HG03280 (cell line): ENCODE results near the gene SURF6.
"Not testable (repeated sequence)": the region's sequence is repeated elsewhere in the genome, so short reads cannot be mapped to it uniquely, and the experiment has no call there.

ENCODE experiments used
- ATAC-seq: cut with Tn5 transposase; IDR thresholded peaks from one replicate; pipeline ENCODE4 v1.9.1; 2021; ENCODE audit warnings: mild to moderate bottlenecking, moderate library complexity; ENCODE audit not compliant: unreplicated experiment

SURF6 gene

DNA sequence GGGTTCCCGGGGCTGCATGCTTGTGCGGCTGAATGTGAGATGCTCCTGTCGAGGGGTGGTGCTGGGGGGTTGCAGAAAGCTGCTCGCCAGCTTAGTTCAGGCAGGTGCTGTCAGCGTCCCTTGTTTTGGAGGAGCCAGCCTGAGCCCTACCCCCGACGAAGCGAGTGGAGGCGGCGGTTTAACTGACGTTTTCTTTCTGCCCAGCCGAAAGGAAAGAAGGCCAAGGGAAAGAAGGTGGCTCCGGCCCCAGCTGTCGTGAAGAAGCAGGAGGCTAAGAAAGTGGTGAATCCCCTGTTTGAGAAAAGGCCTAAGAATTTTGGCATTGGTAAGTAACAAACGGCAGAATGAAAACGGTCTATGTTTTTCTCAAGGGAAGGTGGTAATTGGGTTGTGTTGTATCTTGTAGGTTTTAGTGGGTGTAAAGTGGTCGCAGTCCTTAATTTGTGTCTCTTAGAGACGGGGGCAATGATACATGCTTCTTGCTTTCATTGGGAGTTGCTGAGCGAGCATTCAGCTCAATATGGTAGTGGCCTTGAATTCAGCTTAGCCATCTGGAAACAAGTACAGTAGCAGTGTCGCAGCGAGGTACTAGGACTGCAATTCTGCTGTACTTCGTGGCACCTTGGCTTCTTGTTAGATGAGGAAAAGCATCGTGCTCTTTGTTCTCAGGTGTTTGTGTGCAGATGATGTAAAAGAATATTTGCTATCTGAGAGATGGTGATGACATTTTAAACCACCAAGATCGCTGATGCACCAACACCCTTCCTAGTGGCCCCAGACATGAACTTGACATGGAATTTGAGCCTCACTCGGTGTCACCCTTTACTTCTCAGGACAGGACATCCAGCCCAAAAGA, 13.0 kb upstream of the SURF6 start:
- no peak for ATAC-seq

DNA sequence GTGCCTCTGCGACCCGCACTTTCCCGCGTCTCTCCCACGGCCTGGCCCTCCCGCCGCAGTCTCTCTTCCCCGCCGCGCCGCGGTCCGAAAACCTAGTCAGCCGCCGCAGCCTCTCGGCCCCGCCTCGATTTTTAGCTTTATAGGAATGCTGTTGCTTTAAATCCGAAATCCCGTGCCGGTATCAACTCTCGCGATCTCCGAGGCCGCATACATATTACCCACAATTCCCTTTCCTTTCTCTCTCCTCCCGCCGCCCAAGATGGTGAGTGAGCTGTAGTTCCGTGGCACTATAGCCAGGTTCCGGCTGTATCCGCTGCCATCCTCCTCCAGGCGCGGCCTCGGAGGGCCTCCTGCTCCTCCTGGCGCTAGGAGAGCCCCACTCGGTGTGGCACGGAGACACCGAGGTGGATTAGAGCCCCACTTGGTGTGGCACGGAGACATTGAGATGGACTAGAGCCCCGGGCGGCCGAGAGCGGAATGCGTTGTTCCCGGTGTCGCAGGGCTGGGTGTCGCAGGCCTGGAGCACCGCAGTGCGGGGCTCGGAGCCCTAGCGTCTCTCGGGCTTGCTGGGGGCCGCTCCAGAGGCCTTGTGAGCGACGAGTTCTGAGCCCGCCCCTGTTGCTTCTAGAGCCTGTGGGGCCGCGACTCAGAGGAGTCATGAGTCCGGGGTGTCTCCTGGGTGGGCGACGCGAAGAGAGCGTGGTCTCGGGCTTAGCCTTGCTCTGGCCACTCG, 12.2 kb upstream of the SURF6 start, which contains the start of the genes MED22 and RPL7A:
TSS of gene MED22 (minus strand) at position 147 of the 733 bp plus-strand sequence. CDS start 1,469 bp downstream, outside the sequence.
TSS of gene RPL7A (plus strand) at position 234 of the 733 bp plus-strand sequence. CDS start at position 260, 26 bp downstream.
- ATAC-seq = peak; percentile 71

DNA sequence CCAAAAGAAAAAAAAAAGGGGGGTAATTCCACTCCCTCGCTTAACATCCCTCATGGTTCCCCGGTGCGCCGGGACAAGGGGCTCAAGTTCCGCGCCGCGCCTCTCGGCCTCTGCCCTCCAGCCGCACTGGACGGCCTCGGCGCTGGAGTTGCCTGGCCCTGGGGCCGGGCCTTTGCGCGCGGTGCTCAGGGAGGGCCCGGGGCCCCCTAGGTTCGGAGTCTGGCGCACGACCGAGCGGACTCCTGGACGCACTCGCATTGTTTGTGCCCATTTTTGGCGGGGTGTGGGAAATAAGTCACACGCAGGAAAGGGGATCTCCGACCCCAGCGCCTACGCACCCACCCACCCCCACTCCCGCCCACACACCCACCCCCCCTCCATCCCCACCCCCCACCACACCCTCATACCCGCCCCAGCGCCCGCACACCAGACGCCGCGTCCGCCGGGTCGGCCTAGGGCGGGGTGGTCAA, 11.6 kb upstream of the SURF6 start:
- peak; percentile 23 for ATAC-seq

DNA sequence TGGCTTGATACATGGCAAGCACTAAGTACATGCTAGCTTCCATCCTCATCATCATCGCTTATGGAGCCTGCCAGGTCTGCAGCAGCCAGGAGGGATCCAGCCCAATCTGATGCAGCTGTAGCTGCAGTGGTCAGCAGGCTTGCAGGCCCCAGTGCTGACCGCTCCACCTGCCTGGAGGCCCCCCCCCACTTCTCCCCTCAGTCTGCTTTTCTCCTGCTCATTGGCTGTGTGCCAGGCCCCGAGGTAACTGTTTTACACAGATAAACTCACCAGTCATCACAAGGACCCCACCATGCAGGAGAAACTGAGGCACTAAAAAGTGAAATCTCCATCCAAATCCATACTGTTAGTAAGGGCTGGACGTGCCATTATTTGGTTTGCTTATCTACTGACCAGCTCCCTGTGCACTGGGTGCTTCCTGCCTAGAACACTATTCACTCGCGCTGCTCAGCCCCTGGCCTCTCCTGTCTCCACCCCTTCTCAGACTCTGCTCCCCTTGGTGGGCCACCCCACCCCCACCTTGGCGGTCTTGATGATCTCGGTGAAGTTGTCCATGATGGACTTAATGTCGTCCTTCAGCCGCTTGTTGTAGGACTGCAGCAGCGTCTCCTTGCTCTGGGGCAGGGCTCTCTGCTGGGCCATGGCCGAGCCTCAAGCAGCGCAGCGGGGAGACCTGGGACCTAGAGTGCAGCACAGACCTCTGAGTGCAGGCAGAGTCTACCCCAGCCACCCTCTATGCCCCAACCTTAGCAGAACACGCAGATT, 10.2 kb upstream of the SURF6 start:
- ATAC-seq = no peak

DNA sequence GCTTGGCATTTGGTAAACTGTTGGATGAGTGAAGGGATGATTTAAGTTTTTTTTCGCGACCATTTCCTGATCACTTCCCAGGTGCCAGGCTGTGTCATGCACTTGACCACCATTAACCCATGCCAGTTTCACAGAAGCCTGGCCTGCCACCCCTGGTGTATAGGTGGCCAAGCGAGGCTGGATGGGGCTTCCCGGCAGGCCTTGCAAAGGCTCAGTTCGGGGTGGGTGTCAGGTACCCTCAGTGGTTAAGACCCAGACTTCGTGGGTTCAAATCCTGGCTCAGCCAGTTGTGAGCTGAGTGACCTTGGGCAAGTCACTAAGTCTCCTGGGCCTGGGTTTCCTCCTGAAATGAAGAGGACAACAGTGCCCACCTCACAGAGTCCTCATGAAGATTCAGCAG, 9.6 kb upstream of the SURF6 start:
- ATAC-seq = no peak

DNA sequence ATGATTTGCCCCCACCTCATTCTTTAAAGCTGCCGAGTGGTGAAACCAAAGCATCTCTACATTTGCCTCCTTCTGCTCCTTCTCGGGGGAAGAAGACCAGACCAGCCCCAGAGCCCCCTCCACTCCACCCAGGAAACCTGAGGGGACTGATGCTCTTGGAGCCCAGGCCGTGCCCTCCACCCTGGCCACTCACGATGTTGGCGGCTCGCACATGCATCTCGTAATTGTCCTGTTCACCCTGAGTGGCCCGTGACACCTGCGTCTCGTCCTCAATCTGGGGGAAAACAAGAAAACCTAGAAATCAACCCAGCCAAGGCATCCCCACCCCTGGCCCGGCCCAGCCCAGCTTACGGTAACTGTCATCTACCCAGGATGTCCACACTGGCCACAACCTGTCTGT, 9.0 kb upstream of the SURF6 start:
- ATAC-seq = no peak

DNA sequence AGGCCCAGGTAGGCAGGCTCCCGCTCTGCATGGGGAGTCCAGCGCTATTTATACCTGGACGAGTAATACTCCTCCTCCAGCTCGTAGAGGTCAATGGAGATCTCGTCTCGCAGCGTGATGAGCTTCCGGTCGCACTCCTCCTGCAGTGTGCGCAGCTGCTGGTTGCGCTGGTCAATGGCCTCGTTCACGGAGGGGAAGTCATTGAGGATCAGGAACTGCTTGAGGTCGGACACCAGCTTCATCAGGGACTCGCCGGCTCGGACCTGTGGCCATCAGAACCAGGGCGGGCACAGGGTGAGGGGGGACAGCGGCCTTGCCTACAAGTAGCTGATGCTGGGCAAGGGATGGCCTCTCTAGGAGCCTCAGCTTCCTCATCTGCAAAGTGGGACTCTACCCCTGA, 8.1 kb upstream of the SURF6 start:
- ATAC-seq = no peak

DNA sequence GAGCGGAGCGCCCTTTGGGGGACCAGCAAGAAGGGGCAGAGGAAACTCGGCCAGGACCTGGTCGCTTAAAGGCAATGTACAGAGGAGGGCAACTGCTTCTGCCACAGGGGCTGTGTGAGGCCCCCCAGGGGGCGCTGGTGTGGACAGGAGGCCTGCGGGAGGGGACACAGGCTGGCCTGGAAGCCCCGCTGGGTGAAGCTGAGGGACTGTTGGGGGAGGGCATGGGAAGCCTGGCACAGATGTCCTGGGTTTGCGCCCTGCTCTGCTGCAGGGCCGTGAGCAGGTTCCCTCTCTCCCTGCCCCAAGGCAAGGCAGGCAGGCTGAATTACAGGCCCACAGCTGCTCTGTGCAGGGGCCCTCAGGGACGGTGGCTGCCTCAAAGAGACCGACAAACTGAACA, 6.6 kb upstream of the SURF6 start:
- no peak for ATAC-seq

DNA sequence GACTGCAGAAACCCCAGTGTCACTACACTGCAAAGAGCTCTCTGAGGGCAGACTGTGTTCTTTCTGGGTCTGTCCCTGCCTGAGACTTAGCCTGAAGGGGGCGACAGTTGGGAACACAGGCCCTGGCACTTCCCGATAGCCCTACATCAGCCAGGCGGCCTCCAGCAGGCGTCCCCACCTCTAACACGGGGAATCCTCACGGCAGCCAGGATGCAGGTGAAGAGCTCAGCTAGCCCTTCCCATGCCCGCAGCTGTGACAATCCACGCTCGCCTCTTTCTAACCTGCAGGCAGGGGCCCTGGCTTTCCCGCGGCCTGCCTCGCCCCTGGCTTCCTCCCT, 6.0 kb upstream of the SURF6 start:
- no peak for ATAC-seq

DNA sequence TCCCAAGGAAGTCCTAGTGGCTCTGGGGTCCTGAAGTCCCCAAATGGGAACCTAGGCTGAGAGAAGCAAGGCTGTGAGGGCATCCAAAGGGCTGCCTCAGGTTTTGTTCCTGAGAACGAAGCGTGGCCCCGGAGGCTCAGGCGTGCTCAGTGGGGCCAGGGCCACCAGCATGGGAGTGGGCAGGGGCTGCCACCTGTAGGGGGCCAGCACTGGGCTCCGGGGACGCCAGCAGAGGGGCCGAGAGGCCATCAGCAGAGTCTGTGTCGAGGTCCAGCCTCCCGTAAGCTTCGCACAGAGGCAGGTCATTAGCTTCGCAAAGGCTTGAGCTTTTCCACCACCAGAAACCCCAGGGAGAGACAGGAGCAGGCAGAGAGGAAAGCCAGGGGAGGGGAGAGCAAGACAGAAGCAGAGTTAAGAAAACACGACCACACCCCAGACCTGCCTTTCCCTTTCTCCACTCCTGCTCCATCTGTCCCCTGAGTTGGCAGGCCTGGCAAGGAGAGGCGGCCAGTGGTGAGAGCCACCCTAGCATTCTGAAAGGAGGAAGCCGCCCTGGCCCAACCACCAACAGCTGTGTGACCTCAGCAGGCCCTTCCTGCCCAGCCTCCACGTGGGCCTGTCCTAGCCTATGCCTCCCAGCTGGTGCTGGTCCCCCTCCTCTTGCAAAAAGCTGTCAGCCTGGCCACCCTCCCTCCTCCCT, 5.5 kb upstream of the SURF6 start:
- no peak for ATAC-seq

DNA sequence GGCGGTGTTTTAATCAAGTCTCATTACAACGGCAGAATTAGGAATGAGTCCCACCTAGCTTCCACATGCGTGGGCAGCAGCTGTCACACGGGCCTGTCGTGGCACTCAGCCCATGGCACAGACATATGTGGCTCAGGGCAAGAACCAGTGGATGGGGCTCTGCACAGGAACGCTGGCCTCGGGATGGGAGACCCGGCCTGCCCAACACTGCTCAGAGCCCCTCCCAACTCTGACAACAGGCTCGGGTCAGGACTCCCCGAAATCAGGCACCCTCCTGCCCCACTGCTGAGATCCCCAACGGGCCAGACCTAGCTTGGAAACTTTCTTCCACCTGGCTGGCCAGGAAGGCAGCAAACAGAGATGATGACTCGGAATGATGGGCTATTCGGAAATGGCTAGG, 4.9 kb upstream of the SURF6 start:
- ATAC-seq = no peak

DNA sequence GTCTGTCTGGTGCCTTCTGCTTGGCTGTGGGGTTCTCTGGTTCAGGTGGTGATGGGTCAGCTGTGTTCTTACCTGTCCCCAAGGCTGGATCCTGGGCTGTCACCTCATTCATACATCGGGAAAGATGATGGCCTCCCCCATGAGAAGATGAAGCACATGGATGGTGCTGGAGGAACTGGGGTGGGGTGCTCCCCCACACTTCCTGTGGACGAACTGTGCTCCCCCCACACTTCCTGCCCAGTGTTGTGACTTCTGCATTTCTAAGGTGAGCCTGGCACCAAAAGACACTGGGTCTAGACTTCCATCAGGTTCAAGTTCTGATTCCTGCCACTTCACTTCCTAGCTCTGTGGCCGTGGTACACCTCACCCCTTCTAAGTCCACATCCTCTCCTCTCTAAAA, 4.3 kb upstream of the SURF6 start:
- no peak for ATAC-seq

DNA sequence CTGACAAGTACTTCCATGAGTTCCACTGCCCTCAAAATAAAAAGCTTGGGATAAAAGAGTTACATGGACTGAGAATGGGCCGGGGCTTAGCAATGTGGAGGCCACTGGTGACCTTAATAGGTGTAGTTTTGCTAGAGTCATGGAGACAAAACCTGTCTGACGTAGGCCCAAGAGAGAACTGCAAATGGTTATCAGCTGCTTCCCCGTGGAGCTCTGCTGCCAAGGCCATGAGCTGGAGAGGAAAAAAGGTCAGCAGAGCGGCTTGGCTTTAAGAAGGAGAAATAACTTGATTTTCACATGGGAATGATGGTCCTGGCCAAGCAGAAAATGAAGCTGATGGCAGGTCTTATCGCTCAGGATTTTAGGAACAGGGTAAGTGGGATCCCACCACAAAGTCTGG, 3.7 kb upstream of the SURF6 start:
- no peak for ATAC-seq

DNA sequence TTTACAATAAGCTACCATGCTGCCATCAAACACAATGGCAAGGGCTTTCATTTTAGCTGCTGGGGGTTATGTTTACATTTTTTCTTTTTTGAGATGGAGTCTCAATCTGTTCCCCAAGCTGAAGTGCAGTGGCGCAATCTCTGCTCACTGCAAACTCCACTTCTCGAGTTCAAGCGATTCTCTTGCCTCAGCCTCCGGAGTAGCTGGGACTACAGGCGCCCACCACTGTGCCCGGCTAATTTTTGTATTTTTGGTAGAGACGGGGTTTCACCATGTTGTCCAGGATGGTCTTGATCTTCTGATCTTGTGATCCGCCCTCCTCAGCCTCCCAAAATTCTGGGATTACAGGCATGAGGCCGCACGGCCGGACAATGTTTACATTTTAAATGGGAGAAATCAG, 1.1 kb downstream of the SURF6 start:
- ATAC-seq = not testable (repeated sequence)

DNA sequence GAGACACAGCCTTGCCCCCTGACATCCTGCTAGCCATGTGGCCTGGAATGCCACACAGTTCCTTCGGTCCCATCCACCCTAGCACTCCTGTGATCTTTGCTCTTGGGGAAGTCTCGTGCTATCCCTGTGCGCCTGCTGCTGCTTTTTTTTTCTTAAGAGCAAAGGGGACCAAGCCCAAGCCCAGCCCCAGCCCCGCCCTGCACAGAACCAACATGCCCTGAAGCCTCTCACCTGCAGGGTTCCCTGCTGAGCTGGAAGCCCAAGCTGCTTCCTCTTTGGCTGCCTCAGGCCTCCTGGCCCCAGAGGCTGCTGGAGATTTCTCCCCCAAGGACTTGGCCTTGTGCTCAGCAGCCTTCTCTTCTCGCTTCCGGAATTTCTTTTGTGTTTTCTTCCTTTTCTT, 1.8 kb downstream of the SURF6 start:
- no peak for ATAC-seq

DNA sequence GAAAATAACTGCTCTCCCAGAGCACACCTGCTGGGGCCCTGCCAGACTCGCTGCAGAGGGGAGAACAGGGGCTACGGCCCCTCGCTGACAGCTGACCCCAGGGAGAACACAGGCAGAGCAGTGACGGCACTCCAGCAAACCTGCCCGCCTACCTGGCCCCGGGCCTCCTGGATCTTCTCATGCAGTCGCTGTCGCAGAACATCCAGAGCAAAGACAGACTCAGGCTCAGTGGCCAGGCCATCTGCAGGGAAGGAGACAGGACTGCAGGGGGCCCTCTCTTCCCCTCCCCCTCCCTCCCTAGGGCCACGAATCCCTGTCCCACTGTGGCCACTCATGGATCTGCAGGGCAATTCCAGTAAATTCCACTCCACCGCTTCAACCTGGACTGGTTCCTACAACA, 2.4 kb downstream of the SURF6 start:
- ATAC-seq = no peak

DNA sequence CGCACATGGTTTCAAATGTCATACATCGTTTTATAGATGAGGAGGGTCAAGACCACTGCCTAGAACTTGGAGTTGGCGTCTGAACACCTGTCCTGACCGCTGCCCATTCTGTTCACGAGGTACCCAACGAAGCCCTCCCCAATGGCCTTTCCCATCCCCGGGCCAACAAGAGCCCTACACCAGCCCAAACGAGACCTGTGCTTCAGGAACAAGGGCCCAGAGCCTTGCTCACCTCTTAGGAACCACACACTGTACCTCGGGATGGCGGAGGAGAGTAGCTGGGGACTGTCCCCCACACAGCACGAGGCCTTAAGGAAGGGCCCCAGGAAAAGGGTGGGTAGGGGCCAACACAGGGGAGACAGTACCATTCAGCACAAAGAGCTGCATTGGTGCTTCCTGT, 3.0 kb downstream of the SURF6 start:
- ATAC-seq = no peak

DNA sequence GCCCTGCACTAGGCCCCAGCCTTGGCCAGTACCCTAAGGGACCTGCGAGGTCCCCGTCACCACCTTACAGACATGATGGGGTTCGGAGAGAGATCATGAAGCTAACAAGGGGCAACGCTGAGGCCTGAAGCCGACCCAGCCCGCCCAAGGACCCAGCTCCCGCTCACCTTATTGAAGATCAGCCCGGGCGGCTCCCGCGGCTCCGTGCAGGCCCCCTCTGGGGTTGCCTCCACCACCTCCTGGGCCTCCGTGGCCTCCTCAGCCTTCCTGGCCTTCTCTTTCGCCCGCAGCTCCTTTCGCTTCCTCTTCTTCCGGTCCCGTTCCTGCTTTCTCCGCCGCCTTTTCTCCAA, 3.6 kb downstream of the SURF6 start:
- ATAC-seq = no peak

DNA sequence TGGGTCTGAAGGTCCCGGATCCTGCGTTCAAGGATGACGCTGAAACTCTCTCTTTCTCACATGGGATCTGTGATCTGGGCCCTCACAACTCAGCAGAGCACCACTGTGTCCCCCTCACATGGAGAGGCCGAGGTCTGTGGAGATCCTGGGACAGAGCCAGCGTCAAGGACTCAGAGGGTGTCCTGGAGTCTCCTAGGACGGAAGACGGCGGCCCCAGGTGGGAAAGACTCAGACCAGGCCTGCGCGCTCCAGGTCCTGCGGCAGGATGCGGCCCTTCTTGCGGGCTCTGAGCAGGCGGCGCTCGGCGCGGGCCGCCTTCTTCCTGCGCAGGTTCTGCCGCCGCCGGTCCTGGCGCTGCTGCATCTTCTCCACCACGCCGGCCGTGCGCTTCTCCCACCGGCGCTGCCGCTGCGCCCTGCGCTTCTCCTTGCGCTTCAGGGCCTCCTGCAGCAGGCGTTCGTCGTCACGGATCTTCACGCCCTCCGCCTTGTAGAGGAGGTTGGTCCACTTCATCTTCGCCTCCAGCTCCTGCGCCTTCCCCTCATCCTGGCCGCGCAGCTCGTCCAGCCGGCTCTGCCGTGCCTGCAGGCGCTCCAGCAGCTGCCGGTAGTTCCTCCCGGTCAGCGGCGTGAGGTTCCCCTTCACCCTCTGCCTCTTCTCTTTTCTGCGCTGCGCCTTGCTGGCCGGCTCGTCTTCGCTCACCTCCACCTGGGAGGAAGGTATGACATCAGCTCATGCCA, 4.2 kb downstream of the SURF6 start:
- ATAC-seq = no peak

DNA sequence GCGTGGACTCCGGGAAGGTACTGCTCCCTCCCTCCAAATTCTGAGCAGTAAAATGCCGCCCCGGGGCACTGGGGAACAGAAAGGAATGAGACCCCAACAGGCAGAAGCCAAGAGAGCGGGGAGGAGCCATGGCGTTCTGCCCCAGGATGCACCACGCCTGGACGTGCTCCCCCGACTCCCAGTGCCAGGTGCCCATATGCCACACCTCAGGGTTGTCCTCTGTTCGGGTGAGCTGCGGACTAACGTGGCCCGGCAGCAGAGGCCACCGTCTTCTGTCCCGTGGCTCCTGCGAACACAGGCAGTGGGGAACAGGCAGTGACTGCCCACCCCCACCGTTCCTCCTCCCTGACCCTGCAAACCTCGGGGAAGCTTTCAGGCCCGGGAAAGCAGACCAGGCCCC, 4.8 kb downstream of the SURF6 start:
- no peak for ATAC-seq
